ENCODE measurements around the gene CAVIN2. TPM values are rescaled to one million over a fixed set of nuclear protein-coding genes. Genes with fewer than 3 reads are reported as not detected.

CAVIN2 gene
- total and polyA plus RNA-seq, 9 of the 15 experiments (the other 6 are each of a cell fraction or from before 2014, with no cell fraction given), result 20.6 to 92.4 (median 69.0) TPM

DNA sequence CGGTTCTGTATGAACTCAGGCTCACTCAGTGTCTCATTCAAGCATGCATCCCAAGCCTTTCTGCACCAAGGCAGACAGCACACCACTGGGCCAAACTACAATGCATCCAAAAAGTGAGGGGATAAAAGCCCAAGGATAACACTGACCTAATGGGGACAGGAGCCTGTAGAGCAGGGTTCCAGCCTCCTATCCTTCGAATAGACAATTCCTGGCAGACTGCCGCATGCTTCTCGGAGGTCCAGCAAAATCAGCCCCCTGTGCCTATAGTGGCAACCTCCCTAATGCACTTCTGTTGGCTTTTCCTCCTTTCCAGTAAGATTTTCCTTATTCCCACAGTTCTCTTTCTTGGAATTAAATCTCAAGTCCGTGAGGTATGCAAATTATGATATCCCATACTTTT is 44.8 kb upstream of the CAVIN2 start:
- Histone ChIP-seq H3K4me3 (no peak overlapping the region), H3K9ac (ENCODE audit: insufficient read depth in 1 of 2, low read depth in 2 of 2, low read length in 2 of 2) (no peak overlapping the region), H3K79me2 (ENCODE audit: control insufficient read depth, insufficient read depth, low read length) (0 out of 3 replicates have a peak, but pooled peaks cover 4% of the 10 kb centered on the region), H3K4me1 (replicated peaks in 1 of 2; ENCODE audit: control insufficient read depth in 2 of 2, insufficient read depth in 2 of 2, low read length in 2 of 2) (no peaks in the 10 kb centered on the region), H4K20me1 (replicated peaks; ENCODE audit: control insufficient read depth, insufficient read depth, low read length) (no peaks in the 10 kb centered on the region), H2AFZ (ENCODE audit: low read depth, low read length) (no peak overlapping the region), H3K4me2 (ENCODE audit: insufficient read depth, low read length) (no peak overlapping the region), H3K9me3 (replicated peaks; ENCODE audit: control insufficient read depth, insufficient read depth, low read depth, low read length) (no peaks in the 10 kb centered on the region), H3K9me1 (ENCODE audit: control insufficient read depth, insufficient read depth, low read length) (no peaks in the 10 kb centered on the region), H3K36me3 (ENCODE audit: control insufficient read depth, insufficient read depth, low read length) (no peaks in the 10 kb centered on the region), H3K27me3 (ENCODE audit: control insufficient read depth in 2 of 2, insufficient read depth in 2 of 2, low read length in 2 of 2) (no peaks in the 10 kb centered on the region), H3K27ac (ENCODE audit: extremely low read depth, low read depth, low read length) (no peak overlapping the region)
- ChIA-PET POLR2A (no interaction called here), CTCF (ENCODE audit: low intra/inter-chr PET ratio) (no interaction called here)
- TF ChIP-seq, protein P1, sequence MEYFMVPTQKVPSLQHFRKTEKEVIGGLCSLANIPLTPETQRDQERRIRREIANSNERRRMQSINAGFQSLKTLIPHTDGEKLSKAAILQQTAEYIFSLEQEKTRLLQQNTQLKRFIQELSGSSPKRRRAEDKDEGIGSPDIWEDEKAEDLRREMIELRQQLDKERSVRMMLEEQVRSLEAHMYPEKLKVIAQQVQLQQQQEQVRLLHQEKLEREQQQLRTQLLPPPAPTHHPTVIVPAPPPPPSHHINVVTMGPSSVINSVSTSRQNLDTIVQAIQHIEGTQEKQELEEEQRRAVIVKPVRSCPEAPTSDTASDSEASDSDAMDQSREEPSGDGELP (CRISPR knock-in tag; IDR thresholded peaks at IDR 0.05; ENCODE audit: borderline replicate concordance), result no peak
- TF ChIP-seq EWSR1 (IDR thresholded peaks at IDR 0.05; ENCODE audit: borderline replicate concordance, low read depth, partially characterized antibody), result no peak
- no peak for TF ChIP-seq HNRNPK (IDR thresholded peaks at IDR 0.05; ENCODE audit: low read depth, low read length, poor library complexity, severe bottlenecking)
- TF ChIP-seq ZNF347 (CRISPR knock-in tag; IDR thresholded peaks at IDR 0.05; ENCODE audit: low read depth), result no peak
- TF ChIP-seq ZFP1 (CRISPR knock-in tag; IDR thresholded peaks at IDR 0.05), result no peak
- no peak for TF ChIP-seq ZSCAN29 (IDR thresholded peaks at IDR 0.05)
- TF ChIP-seq ELF4 (CRISPR knock-in tag; IDR thresholded peaks at IDR 0.05), result no peak
- no peak for TF ChIP-seq TCFL5 (CRISPR knock-in tag; conservative IDR thresholded peaks at IDR 0.05)
- no peak for TF ChIP-seq ZNF140 (CRISPR knock-in tag; IDR thresholded peaks at IDR 0.05)
- TF ChIP-seq PCBP2 (IDR thresholded peaks at IDR 0.05; ENCODE audit: low read depth, low read length, poor library complexity, severe bottlenecking), result no peak
- no peak for ATAC-seq
- intact Hi-C loops (cut with micrococcal nuclease), result no loop called here
- 82% methylated on average over 5 of the region's 5 CpGs for WGBS (ENCODE audit: insufficient coverage, low coverage, missing lambda C conversion rate)
- DNase-seq (ENCODE audit: extremely low read depth in 1 of 4, low spot score in 3 of 4), result no peak
- in situ Hi-C loops (cut with MboI), result no loop called here
- no peak for FAIRE-seq
- BruUV-seq (replicated peaks), result no TSS peak

Measured in K562 (cell line).